Measurements from ENCODE around the gene PCSK6. TPM values are rescaled to one million over a fixed set of nuclear protein-coding genes. Genes with fewer than 3 reads are reported as not detected.
"Not testable (repeated sequence)": the region's sequence is repeated elsewhere in the genome, so short reads cannot be mapped to it uniquely, and the experiment has no call there.

PCSK6 gene
- total and polyA plus RNA-seq, 2 of the 8 experiments (the other 6 are each of a cell fraction or from before 2014, with no cell fraction given), result 1.9 to 4.0 TPM

GRCh38 chr15:101375006-101375405 lies 114.5 kb downstream of the PCSK6 start:
- H2BK5ac ChIP-seq (ENCODE audit: low read depth, low read length); H2BK20ac ChIP-seq (ENCODE audit: low read length); H2BK15ac ChIP-seq (ENCODE audit: low read length); H4K5ac ChIP-seq (ENCODE audit: insufficient read length, low read depth, low read length); H4K91ac ChIP-seq (replicated peaks; ENCODE audit: insufficient read length, low read length); H3K9me3 ChIP-seq (ENCODE audit: insufficient read depth in 2 of 2, low read depth in 1 of 2, low read length in 1 of 2); H3K23me2 ChIP-seq (ENCODE audit: low read depth, low read length); H3K27me3 ChIP-seq (replicated peaks in 1 of 4; ENCODE audit: control insufficient read depth in 3 of 4, extremely low read depth in 1 of 4, insufficient read depth in 3 of 4, low read length in 3 of 4); H4K8ac ChIP-seq (ENCODE audit: extremely low read depth, insufficient read depth, low read length); H2AK5ac ChIP-seq (ENCODE audit: low read depth, low read length); H4K20me1 ChIP-seq (replicated peaks in 1 of 2; ENCODE audit: control insufficient read depth in 1 of 2, insufficient read depth in 2 of 2, low read length in 2 of 2); H3K4me3 ChIP-seq (ENCODE audit: extremely low read depth in 1 of 4, insufficient read depth in 2 of 4, low read depth in 3 of 4, low read length in 4 of 4); FAIRE-seq; H3K4ac ChIP-seq (replicated peaks; ENCODE audit: insufficient read length, low read depth, low read length); H3K4me2 ChIP-seq (ENCODE audit: insufficient read depth in 1 of 2, low read depth in 2 of 2, low read length in 2 of 2); H2AFZ ChIP-seq (ENCODE audit: low read length); H3K79me1 ChIP-seq (ENCODE audit: low read depth, low read length); H3K23ac ChIP-seq (ENCODE audit: insufficient read length); DNase-seq (ENCODE audit: low read depth in 1 of 2, low spot score in 2 of 2); H2BK12ac ChIP-seq (ENCODE audit: low read depth, low read length); H3K56ac ChIP-seq (replicated peaks; ENCODE audit: insufficient read length, low read depth, low read length); H3K36me3 ChIP-seq (ENCODE audit: control insufficient read depth in 2 of 4, insufficient read depth in 4 of 4, low read length in 3 of 4); H3K9ac ChIP-seq (replicated peaks in 1 of 4; ENCODE audit: extremely low read depth in 1 of 4, low read depth in 3 of 4, low read length in 3 of 4); H2BK120ac ChIP-seq (replicated peaks; ENCODE audit: low read depth, low read length); H3K18ac ChIP-seq (ENCODE audit: extremely low read depth, low read length); H3K27ac ChIP-seq (ENCODE audit: low read depth, low read length); H3K14ac ChIP-seq (ENCODE audit: insufficient read length); H3K79me2 ChIP-seq (ENCODE audit: control insufficient read depth in 1 of 2, insufficient read depth in 2 of 2, low read length in 2 of 2): not testable (repeated sequence)
- peaks cover 0 to 13% (median 8%) of the 10 kb centered on the region in 4 experiments; a peak in 6 of 7 replicates for H3K4me1 ChIP-seq (replicated peaks in 1 of 4; ENCODE audit: control insufficient read depth in 3 of 4, insufficient read depth in 4 of 4, low read length in 3 of 4)
- CTCF ChIA-PET (ENCODE audit: partially characterized antibody), result interaction anchor here (0.6 to 1.4 kb wide), 4 partner anchors 36 to 1791 kb away, joined by 3 to 4 read pairs (median 4); no protein-coding TSS in a partner anchor
- WGBS, 2 experiments (ENCODE audit: extremely low coverage in 1 of 2, insufficient coverage in 1 of 2, insufficient read length in 1 of 2, insufficient replicate concordance in 2 of 2, low coverage in 1 of 2, low lambda C conversion rate in 2 of 2, missing lambda C conversion rate in 1 of 2), result 95% methylated on average over 15 of the region's 15 CpGs; no CpG with 5 or more reads in 1 of the 2 experiments
- POLR2A ChIA-PET (ENCODE audit: partially characterized antibody), result interaction anchor here (1.1 kb wide), 1 partner anchor 13 kb away, joined by 3 read pairs; no protein-coding TSS in a partner anchor

Measured in H1 (cell line).